COLO668 (cell line): Measurements from ENCODE around the gene LAMA3.

Source experiments
- DNase-seq: peaks from one replicate; lab custom pipeline; 2025; ENCODE audit not compliant: unreplicated experiment; lab: John Stamatoyannopoulos, UW

LAMA3 gene

GRCh38 chr18:23992941-23993280 is 303.7 kb downstream of the LAMA3 start:
- DNase-seq, result no peak

- peak; percentile 79 for DNase-seq
These were observed 305.2 kb downstream of the LAMA3 start for GRCh38 chr18:23994361-23994902.

DNA sequence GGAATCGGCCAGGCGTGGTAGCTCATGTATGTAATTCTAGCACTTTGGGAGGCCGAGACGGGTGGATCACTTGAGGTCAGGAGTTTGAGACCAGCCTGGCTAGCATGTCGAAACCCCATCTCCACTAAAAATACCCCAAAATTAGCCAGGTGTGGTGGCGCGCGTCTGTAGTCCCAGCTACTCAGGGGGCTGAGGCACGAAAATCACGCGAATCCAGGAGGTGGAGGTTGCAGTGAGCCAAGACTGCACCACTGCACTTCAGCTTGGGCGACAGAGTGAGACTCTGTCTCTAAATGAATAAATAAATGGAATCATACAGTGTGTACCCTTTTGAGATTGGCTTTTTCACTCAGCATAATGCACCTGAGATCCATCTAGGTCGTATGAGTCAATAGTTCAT is 305.9 kb downstream of the LAMA3 start:
- no peak for DNase-seq

GRCh38 chr18:23998018-23998417 is 308.8 kb downstream of the LAMA3 start:
- no peak for DNase-seq

DNA sequence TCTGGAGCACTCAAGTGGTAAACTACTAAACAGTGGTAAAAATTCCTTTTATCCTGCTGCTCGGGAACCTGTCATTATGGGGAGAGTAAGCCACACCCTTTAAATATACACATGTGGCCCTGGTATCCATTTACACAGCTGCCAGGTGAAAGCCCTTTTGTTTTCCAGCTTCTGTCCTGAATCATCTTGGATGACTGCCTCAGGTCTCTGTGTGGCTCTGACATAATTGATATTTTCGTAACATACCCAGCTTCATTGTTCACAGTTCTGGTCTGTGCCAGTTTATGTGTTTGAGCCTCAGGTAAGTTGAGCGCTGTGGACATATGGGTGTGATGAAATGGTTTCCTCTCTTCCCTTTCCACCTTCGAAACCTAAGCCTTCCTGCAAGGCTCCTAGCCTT is 309.6 kb downstream of the LAMA3 start:
- DNase-seq, result peak; percentile 85

DNA sequence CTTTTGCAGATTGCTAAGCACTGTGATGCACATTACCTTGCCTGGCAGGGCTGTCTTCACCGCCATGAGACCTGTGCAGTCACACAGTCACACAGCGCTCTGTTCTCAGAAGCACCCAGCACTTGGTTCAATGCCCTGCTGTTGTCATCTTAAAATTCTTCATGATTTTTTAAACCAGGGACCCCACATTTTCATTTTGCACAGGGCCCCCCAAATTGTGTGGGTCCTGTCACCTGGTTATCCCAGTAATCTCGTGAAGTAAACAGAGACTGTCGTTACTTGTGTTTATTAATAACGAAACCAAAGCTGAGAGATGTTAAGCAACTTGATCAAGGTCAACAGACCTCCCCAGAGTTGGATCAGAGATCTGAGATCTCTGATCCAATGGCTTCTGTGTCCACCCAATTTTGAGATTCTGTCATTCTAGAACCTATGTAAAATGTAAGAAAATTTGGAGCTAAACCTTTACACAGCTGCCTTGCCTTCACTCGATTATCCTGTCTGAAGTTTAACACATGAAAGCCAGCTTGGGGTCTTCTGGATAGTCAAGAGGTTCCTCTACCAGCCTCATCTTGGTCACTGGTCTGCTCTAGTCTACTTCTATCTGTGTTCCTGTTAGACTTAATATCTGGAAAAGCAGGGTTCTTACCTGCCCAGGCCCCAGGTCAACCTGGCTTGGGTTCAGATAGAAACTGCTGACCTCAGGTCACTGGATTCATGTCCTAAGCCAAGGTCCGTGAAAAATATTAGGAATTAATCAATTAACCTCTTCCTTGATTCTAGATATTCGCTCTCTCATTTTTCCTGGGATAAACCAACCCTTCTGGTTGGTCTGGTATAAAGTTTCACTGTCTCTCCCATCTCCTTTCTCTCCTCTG is 311.6 kb downstream of the LAMA3 start:
- no peak for DNase-seq

DNA sequence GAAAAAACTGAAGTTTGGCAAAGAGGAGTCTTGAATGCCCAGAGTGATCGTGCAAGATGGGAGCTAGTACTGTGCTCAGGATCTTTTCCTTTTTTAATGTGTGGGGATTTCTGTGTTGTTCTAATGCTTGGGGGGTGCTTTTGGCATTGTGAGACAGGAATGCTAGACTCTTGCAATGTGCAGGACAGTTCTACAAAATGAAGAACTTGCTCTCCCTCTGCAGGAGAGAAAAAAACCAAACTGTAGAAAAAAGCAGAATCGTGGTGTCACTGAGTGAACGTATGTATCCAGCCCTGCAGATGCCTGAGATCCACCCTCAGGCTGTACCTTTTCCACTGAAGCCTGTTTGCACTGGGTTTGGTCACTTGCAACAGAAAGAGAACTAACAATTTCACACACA is 313.2 kb downstream of the LAMA3 start:
- no peak for DNase-seq

DNA sequence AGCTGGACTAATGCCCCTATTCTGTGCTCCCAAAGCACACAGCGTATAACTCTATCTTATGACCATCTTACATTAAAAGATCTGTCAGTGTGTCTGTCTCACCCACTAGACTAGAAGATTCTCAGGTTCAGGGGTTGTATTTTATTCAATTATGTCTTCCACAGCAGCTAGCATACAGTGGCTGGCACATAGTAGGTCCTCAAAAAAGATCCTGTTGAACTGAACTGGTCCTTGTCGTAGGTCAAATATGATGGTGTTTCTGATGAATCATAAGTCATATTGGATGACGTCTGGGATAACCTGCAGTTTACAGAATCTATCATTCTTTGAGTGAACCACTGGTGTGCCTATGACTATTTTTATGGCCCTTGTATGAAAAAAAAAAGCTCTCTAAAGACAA is 314.0 kb downstream of the LAMA3 start:
- no peak for DNase-seq

- no peak for DNase-seq
These were observed 314.8 kb downstream of the LAMA3 start for GRCh38 chr18:24003903-24004640.
